GM19035 (cell line): ENCODE measurements around the gene FLAD1.

ENCODE experiments used
- ATAC-seq: cut with Tn5 transposase; IDR thresholded peaks from one replicate; pipeline ENCODE4 v1.9.1; 2021; ENCODE audit not compliant: unreplicated experiment

The FLAD1 gene

GRCh38 chr1:155034318-155035208, 51.4 kb downstream of the FLAD1 start:
- ATAC-seq = no peak

GRCh38 chr1:155035936-155036335, 52.8 kb downstream of the FLAD1 start:
- ATAC-seq = no peak

GRCh38 chr1:155037043-155037442, 53.9 kb downstream of the FLAD1 start:
- no peak for ATAC-seq

GRCh38 chr1:155037851-155038441, 54.8 kb downstream of the FLAD1 start:
- no peak for ATAC-seq

- no peak for ATAC-seq
Measured at GRCh38 chr1:155038602-155039307, 55.6 kb downstream of the FLAD1 start.

- no peak for ATAC-seq
Measured at GRCh38 chr1:155039308-155039669, 56.1 kb downstream of the FLAD1 start.

GRCh38 chr1:155040358-155041093, 57.4 kb downstream of the FLAD1 start:
- no peak for ATAC-seq
